Activated T-cell treated with anti-CD3 and anti-CD28 coated beads, Interleukin-2, amount 50 U/mL, for 72 hours (primary cell): ENCODE results near the gene NOS3. TPM values are rescaled to one million over a fixed set of nuclear protein-coding genes. Genes with fewer than 3 reads are reported as not detected.

Experiments used
- ATAC-seq, 2 donors: fragments of 150-1000 bp; cut with Tn5 transposase; replicated peaks in 1 of 2; 2 replicates each; pipeline ENCODE4 v1.10.0; 2021; ENCODE audit warnings: moderate library complexity in 2 of 2, mild to moderate bottlenecking in 1 of 2
- DNase-seq, 2 donors: peaks; one replicate each; pipeline ENCODE4 v3.0.0; 2021 to 2022; ENCODE audit warnings: mixed read lengths in 1 of 2
- H3K27ac Mint-ChIP-seq: one replicate; pipeline ENCODE4 v1.8.0; 2022; ENCODE audit warnings: mild to moderate bottlenecking, moderate library complexity, mixed read lengths
- H3K27me3 Mint-ChIP-seq: one replicate; pipeline ENCODE4 v1.8.0; 2022; ENCODE audit warnings: low read depth, mixed read lengths
- H3K36me3 Mint-ChIP-seq, 2 donors: one replicate each; pipeline ENCODE4 v1.8.0; 2022; ENCODE audit warnings: mixed read lengths in 2 of 2, mild to moderate bottlenecking in 1 of 2; ENCODE audit not compliant: insufficient read depth in 2 of 2
- H3K4me1 Mint-ChIP-seq: one replicate; pipeline ENCODE4 v1.8.0; 2022; ENCODE audit warnings: low read depth, mixed read lengths
- H3K4me3 Mint-ChIP-seq, 2 donors: one replicate each; pipeline ENCODE4 v1.8.0; 2022; ENCODE audit warnings: mild to moderate bottlenecking in 2 of 2, mixed read lengths in 2 of 2, moderate library complexity in 2 of 2
- H3K9me3 Mint-ChIP-seq, 2 donors: one replicate each; pipeline ENCODE4 v1.8.0; 2022; ENCODE audit warnings: mixed read lengths in 2 of 2
- total RNA-seq, 2 donors: library from RNA; stranded (reverse); gene quantifications; one replicate each; pipeline ENCODE4 v1.2.3, GENCODE V29; 2022

NOS3 gene
- 1 to 10 TPM; 6.8 to 8.1 TPM for total RNA-seq

DNA sequence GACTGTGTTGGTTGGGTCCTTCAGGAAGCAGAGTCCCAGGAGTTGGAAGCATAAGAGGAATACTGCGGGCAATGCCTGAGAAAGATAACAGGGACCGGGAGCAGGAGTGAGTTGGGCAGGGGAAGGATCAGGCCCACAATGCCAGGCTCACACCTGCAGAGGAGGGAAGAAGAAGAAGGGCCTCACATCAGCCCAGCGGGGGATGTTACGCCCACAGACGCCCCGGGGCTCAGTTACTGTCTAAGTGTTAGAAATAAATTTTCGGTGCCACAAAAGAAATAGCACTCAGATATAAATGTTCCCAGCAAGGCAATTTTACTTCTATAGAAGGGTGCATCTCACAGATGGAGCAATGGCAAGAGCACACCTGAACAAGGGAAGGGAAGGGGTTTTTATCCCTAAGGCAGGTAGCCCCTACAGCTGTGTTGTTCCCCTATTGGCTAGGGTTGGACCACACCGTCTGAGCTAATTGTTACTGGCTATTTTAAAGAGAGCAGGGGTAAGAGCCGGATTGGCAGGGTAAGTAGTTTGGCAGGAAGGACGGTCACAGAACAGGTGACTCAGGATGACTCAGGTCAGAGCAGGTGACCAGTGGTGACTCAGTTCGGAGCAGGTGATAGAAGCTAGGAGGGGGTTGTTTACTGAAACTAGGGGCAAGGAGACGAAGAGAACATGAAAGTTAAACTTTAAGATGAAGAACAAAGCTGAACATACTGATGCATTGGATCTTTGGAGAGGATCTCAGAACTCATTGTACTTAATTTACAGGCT lies at the start of gene NOS3:
Gene NOS3, plus strand, starts transcription at position 602 of the 771 bp plus-strand sequence. CDS start 2,787 bp downstream, outside the sequence.
- H3K9me3 Mint-ChIP-seq: peaks cover 8 to 12% of the 10 kb centered on the region in 2 donors
- no peak within 1 kb of the TSS for H3K27ac Mint-ChIP-seq
- no peak for DNase-seq
- peaks cover 6% of the 10 kb centered on the region for H3K27me3 Mint-ChIP-seq
- peaks cover 16% of the 10 kb centered on the region for H3K4me1 Mint-ChIP-seq
- peaks cover 10 to 13% of the 10 kb centered on the region in 2 donors for H3K36me3 Mint-ChIP-seq
- H3K4me3 Mint-ChIP-seq: no peak within 1 kb of the TSS
- ATAC-seq: no peak

DNA sequence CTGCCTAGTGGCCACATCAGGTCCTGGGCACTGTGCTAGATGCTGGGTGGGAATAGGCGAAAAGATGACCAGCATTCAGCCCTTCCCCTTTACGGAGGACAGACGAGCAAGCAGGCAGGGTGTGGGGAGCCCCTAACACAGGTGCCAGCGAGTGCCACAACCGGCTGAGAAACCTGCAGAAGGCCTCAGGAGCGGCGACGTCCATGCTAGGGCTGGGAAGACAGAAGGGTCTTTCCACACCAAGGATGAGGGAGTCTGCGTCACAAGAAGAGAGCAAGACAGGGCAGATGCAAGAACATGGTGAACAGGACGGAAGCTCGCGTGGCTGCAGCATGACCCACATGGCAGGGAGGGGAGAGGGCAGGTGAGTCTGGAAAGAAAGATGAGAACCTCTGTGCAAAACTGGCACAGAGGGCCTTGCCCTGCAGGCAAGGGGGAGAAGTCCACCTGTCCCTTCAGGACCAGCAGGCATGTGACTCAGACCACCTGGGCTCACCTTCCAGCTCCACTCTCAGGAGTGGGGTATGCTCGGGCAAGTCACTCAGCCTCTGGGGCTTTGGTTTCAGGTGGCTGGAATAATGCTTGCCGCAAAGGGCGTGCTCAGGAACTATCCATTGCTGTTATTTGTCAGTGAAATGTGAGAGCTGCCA lies 49.3 kb upstream of the NOS3 start:
- H3K27ac Mint-ChIP-seq: no peak overlapping the region
- H3K4me3 Mint-ChIP-seq: no peak overlapping the region
- H3K27me3 Mint-ChIP-seq: no peaks in the 10 kb centered on the region
- peaks cover 38% of the 10 kb centered on the region for H3K4me1 Mint-ChIP-seq
- H3K9me3 Mint-ChIP-seq: no peaks in the 10 kb centered on the region
- no peak for ATAC-seq
- no peak for DNase-seq
- H3K36me3 Mint-ChIP-seq: no peaks in the 10 kb centered on the region

GRCh38 chr7:150942001-150942590 lies 48.7 kb upstream of the NOS3 start:
- DNase-seq (peak; percentile 47 to 48), ATAC-seq (peak; percentile 74 to 83)
- Mint-ChIP-seq H3K27ac (no peak overlapping the region), H3K36me3 (no peaks in the 10 kb centered on the region), H3K4me1 (peaks cover 37% of the 10 kb centered on the region), H3K9me3 (no peaks in the 10 kb centered on the region), H3K4me3 (no peak overlapping the region), H3K27me3 (no peaks in the 10 kb centered on the region)

GRCh38 chr7:150942591-150943452 lies 48.0 kb upstream of the NOS3 start:
- DNase-seq (no peak), ATAC-seq (no peak)
- H3K36me3 Mint-ChIP-seq: no peaks in the 10 kb centered on the region
- H3K4me1 Mint-ChIP-seq: peaks cover 30% of the 10 kb centered on the region
- no peak overlapping the region for H3K4me3 Mint-ChIP-seq
- no peak overlapping the region for H3K27ac Mint-ChIP-seq
- H3K27me3 Mint-ChIP-seq: no peaks in the 10 kb centered on the region
- no peaks in the 10 kb centered on the region for H3K9me3 Mint-ChIP-seq

DNA sequence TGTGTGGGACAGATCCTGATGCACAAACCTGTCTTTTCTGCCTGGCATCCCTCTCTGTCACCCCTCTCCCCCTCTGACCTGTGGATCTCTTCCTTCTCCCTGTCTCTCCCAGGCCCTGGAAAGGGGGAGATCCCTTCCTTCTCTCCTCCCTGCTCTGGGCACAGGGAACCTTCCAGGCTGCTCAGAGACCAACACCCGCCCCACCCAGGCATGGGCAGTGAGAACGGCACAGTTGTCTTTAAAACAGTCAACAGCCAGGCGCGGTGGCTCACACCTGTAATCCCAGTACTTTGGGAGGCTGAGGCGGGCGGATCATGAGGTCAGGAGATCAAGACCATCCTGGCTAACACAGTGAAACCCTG lies 47.4 kb upstream of the NOS3 start:
- Mint-ChIP-seq H3K27ac (no peak overlapping the region), H3K9me3 (no peaks in the 10 kb centered on the region)
- ATAC-seq: no peak

DNA sequence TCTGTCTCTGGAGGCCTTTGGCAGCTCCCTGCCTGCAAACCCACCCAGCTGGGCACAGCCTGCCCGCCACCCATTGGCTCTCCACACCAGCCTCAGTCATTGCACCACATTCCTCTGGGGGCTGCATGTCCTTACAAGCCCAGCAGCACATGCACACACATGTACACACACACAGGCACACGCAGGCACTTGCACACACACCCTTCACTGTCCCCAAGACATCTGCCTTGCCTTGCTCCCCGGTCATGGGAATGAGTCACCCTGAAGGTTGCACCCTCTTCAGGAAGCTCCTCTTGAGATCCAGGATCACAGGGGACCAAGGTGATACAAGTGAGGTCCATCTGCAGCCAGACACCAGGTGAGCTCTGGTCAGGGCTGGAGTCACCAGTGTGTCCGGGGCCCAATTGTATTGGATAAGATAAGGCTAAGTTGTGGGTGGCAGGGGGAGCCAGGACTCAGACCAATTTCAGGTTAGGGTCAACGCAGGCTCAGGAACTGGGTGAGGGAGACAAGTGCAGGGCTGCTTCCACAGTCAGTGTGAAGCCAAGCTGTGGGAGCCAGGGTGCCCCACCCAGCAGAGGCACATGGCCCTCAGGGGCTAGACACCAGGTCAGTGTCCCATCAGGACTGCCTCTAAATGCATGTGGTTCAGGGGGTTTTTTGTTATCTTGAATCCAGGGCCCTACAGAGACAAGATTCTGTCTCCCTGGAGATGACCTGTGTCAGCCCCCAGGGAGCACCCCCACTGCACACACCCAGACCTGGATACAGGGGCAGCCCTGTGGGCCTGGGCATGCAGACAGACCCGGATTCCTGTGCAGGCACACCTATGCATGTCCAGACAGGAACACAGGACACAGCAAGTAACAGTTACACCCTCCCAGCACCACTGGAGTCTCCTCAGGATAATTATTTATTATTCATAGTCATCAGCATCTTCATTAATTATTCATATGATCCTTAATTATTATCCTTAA lies 46.5 kb upstream of the NOS3 start:
- Mint-ChIP-seq H3K4me3 (no peak overlapping the region), H3K27me3 (no peaks in the 10 kb centered on the region), H3K9me3 (no peaks in the 10 kb centered on the region), H3K36me3 (no peaks in the 10 kb centered on the region), H3K4me1 (peaks cover 16% of the 10 kb centered on the region), H3K27ac (no peak overlapping the region)
- DNase-seq (no peak), ATAC-seq (no peak)

More for the DNA sequence above, 47.4 kb upstream of the NOS3 start:
- Mint-ChIP-seq H3K4me1 (peaks cover 24% of the 10 kb centered on the region), H3K27me3 (no peaks in the 10 kb centered on the region), H3K36me3 (no peaks in the 10 kb centered on the region), H3K4me3 (no peak overlapping the region)
- DNase-seq: no peak

- Mint-ChIP-seq H3K9me3 (no peaks in the 10 kb centered on the region), H3K27me3 (no peaks in the 10 kb centered on the region), H3K4me1 (peaks cover 16% of the 10 kb centered on the region), H3K4me3 (no peak overlapping the region), H3K36me3 (no peaks in the 10 kb centered on the region), H3K27ac (no peak overlapping the region)
- ATAC-seq (no peak), DNase-seq (no peak)
These were observed 45.5 kb upstream of the NOS3 start for GRCh38 chr7:150945171-150945852.

GRCh38 chr7:150945853-150946420 lies 44.9 kb upstream of the NOS3 start:
- Mint-ChIP-seq H3K27me3 (no peaks in the 10 kb centered on the region), H3K36me3 (no peaks in the 10 kb centered on the region), H3K4me3 (no peak overlapping the region), H3K27ac (no peak overlapping the region), H3K9me3 (no peaks in the 10 kb centered on the region), H3K4me1 (peaks cover 16% of the 10 kb centered on the region)
- no peak for ATAC-seq
- no peak for DNase-seq

- H3K27me3 Mint-ChIP-seq: no peaks in the 10 kb centered on the region
- no peak overlapping the region for H3K4me3 Mint-ChIP-seq
- H3K36me3 Mint-ChIP-seq: no peaks in the 10 kb centered on the region
- ATAC-seq: no peak
- no peaks in the 10 kb centered on the region for H3K9me3 Mint-ChIP-seq
- peaks cover 12% of the 10 kb centered on the region for H3K4me1 Mint-ChIP-seq
- no peak overlapping the region for H3K27ac Mint-ChIP-seq
- DNase-seq: no peak
These were observed 44.2 kb upstream of the NOS3 start for GRCh38 chr7:150946421-150947240.

GRCh38 chr7:150947241-150947745 lies 43.5 kb upstream of the NOS3 start:
- H3K4me1 Mint-ChIP-seq: peaks cover 5% of the 10 kb centered on the region
- H3K36me3 Mint-ChIP-seq: no peaks in the 10 kb centered on the region
- H3K27ac Mint-ChIP-seq: no peak overlapping the region
- H3K4me3 Mint-ChIP-seq: no peak overlapping the region
- ATAC-seq (no peak), DNase-seq (no peak)
- H3K27me3 Mint-ChIP-seq: no peaks in the 10 kb centered on the region
- H3K9me3 Mint-ChIP-seq: no peaks in the 10 kb centered on the region
